Measurements from ENCODE around the gene NABP1. TPM values are rescaled to one million over a fixed set of nuclear protein-coding genes. Genes with fewer than 3 reads are reported as not detected.
A peak's percentile ranks its signal among the peaks of the same experiment; 100 is the strongest.

NABP1 gene
- total RNA-seq, 2 experiments from 2014 or later = 16.7 to 42.5 TPM

DNA sequence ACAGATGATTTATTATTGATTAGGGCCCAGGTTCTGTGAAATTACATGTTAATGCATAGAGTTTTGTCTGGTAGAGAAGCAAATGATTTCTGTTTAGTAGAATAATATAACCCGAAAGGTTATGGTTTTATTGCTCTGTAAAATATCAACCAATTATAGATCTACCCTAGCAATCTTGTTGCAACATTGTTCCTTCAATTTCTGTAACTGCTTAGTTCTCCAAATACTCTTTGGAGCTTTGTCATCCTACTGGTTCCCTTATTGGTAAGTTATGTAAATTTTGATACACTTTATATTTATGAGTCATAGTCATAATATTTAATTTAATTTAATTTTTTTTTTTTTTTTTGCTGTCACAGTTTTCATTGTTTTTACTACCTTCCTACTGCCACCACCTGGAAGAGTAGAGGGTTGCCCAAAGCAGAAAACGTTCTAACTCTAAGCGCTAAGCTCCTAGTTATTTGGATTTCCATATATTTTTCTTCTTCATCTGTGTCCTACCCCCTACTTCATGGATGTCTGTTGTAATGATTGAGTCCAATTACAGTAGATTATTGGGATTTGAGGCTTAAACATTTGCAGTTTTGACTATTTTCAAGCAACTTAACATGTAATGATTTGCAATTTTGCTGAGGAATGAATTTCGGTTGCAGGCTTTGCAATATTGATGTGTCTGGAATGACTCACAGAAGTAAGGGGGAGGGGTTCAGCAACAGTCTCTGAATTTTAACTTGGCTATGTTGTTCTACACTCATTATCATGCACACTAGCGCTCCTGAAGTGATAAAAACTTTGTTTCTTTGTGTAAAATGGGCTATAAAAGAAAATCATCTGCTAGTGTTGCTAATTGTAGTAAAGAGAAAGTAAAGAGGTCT, 51.1 kb downstream of the NABP1 start:
- no peak for DNase-seq (ENCODE audit: low spot score)

DNA sequence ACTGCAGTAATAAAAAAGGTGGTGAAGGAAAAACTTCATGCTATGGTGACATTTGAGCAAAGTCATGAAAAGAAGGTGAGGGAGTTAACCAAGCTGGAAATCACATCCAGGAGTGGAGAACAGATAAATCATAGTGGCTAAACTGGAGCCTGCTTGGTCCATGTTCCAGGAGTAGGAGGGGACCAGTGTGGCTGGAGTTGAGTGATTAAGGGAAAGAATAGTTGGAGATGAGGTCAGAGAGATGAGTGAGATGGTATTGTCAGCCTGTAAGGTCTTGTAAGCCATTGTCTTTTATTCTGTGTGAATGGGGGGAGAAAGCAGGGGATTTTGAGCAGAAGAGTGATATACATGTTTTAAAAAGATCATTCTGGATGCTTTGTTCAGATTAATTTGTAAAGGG, 52.3 kb downstream of the NABP1 start:
- H2AFZ ChIP-seq (ENCODE audit: low read length) = no peak overlapping the region
- no peaks in the 10 kb centered on the region for H3K4me1 ChIP-seq (ENCODE audit: insufficient read depth, low read length, poor library complexity, severe bottlenecking)
- intact Hi-C loops (cut with micrococcal nuclease; ENCODE audit: unreplicated experiment) = no loop called here
- no peaks in the 10 kb centered on the region for H4K20me1 ChIP-seq (ENCODE audit: insufficient read depth, low read length)
- no peak overlapping the region for H3K4me2 ChIP-seq (ENCODE audit: low read length)
- CTCF ChIA-PET (ENCODE audit: unreplicated experiment) = no interaction called here
- POLR2A ChIA-PET = interaction anchor here (0.7 kb wide), 1 partner anchor 131 kb away, joined by 3 read pairs; no protein-coding TSS in a partner anchor
- DNase-seq (ENCODE audit: low spot score) = no peak
- TF ChIP-seq, protein P1, sequence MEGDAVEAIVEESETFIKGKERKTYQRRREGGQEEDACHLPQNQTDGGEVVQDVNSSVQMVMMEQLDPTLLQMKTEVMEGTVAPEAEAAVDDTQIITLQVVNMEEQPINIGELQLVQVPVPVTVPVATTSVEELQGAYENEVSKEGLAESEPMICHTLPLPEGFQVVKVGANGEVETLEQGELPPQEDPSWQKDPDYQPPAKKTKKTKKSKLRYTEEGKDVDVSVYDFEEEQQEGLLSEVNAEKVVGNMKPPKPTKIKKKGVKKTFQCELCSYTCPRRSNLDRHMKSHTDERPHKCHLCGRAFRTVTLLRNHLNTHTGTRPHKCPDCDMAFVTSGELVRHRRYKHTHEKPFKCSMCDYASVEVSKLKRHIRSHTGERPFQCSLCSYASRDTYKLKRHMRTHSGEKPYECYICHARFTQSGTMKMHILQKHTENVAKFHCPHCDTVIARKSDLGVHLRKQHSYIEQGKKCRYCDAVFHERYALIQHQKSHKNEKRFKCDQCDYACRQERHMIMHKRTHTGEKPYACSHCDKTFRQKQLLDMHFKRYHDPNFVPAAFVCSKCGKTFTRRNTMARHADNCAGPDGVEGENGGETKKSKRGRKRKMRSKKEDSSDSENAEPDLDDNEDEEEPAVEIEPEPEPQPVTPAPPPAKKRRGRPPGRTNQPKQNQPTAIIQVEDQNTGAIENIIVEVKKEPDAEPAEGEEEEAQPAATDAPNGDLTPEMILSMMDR (conservative IDR thresholded peaks at IDR 0.05; ENCODE audit: low read length) = no peak
- no peak for TF ChIP-seq EZH2phosphoT487 (IDR thresholded peaks at IDR 0.05; ENCODE audit: borderline replicate concordance, low read depth, low read length)
- H3K4me3 ChIP-seq (ENCODE audit: low read depth, low read length, poor library complexity, severe bottlenecking) = no peak overlapping the region
- H3K36me3 ChIP-seq (ENCODE audit: insufficient read depth, low read length) = no peaks in the 10 kb centered on the region
- H3K9me3 ChIP-seq (ENCODE audit: low read length) = no peaks in the 10 kb centered on the region
- no TSS peak for BruUV-seq (replicated peaks)
- no peaks in the 10 kb centered on the region for H3K9me2 ChIP-seq (ENCODE audit: insufficient read depth, low read length)
- H3K27ac ChIP-seq (ENCODE audit: low read depth, low read length, poor library complexity, severe bottlenecking) = no peak overlapping the region
- no peaks in the 10 kb centered on the region for H3K79me2 ChIP-seq (ENCODE audit: insufficient read depth, low read depth, low read length)

More for the DNA sequence above, 51.1 kb downstream of the NABP1 start:
- no peak overlapping the region for H3K27ac ChIP-seq (ENCODE audit: low read depth, low read length, poor library complexity, severe bottlenecking)
- POLR2A ChIA-PET = interaction anchor here (0.5 to 0.7 kb wide), 2 partner anchors 51 to 246 kb away, joined by 3 read pairs; no protein-coding TSS in a partner anchor
- no peaks in the 10 kb centered on the region for H3K79me2 ChIP-seq (ENCODE audit: insufficient read depth, low read depth, low read length)
- no peak overlapping the region for H3K4me3 ChIP-seq (ENCODE audit: low read depth, low read length, poor library complexity, severe bottlenecking)
- BruUV-seq (replicated peaks) = no TSS peak
- CTCF ChIA-PET (ENCODE audit: unreplicated experiment) = no interaction called here
- H3K36me3 ChIP-seq (ENCODE audit: insufficient read depth, low read length) = no peaks in the 10 kb centered on the region
- no peak for TF ChIP-seq EZH2phosphoT487 (IDR thresholded peaks at IDR 0.05; ENCODE audit: borderline replicate concordance, low read depth, low read length)
- TF ChIP-seq, protein P1 (conservative IDR thresholded peaks at IDR 0.05; ENCODE audit: low read length) = 0 out of 2 replicates have a peak, but pooled peaks have one; percentile 29
- intact Hi-C loops (cut with micrococcal nuclease; ENCODE audit: unreplicated experiment) = no loop called here
- H3K4me1 ChIP-seq (ENCODE audit: insufficient read depth, low read length, poor library complexity, severe bottlenecking) = no peaks in the 10 kb centered on the region
- H3K9me2 ChIP-seq (ENCODE audit: insufficient read depth, low read length) = no peaks in the 10 kb centered on the region
- no peak overlapping the region for H2AFZ ChIP-seq (ENCODE audit: low read length)
- no peaks in the 10 kb centered on the region for H4K20me1 ChIP-seq (ENCODE audit: insufficient read depth, low read length)
- no peak overlapping the region for H3K4me2 ChIP-seq (ENCODE audit: low read length)
- H3K9me3 ChIP-seq (ENCODE audit: low read length) = no peaks in the 10 kb centered on the region

Small RNA genes within 50 kb of the gene (small RNA-seq; reads per million reads assigned to genes)
- gene RF02271 = not detected

Other genes with a start within 250 kb of the NABP1 start
- gene CAVIN2, start 169.0 kb downstream of the NABP1 start, total RNA-seq (2014; rRNA removed; shearing (Covaris generic)) = not detected in 2 replicates
- gene CAVIN2, start 169.0 kb downstream of the NABP1 start, total RNA-seq (2022) = 0.10 TPM in 1 of 2 replicates, not detected in the other